HG03558 (cell line): ENCODE data around the gene KIAA1217.
A peak's percentile ranks its signal among the peaks of the same experiment; 100 is the strongest.

ENCODE experiments used
- ATAC-seq: cut with Tn5 transposase; IDR thresholded peaks from one replicate; pipeline ENCODE4 v1.9.1; 2021; ENCODE audit warnings: moderate number of reproducible peaks; ENCODE audit not compliant: unreplicated experiment; ENCODE audit errors: extremely low read depth

Gene KIAA1217

DNA sequence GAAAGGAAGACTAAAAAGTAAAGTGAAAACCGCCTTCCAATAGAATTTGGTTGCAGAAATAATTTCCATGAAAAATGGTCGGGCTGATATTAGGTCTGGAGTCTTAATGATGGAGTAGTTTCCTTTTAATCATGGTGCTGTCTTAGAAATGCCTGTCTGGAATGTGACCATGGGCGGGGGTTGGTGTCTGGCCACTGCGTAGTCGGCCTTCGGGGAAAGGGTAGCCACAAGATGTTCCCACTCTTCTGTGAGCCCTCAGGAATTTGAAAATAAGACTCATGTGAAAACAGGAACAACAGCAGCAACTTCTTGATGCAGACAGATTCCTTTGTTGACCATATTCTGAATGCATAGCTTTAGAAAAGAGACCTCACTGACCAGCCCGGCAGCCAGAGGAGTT is 176.8 kb downstream of the KIAA1217 start:
- no peak for ATAC-seq

DNA sequence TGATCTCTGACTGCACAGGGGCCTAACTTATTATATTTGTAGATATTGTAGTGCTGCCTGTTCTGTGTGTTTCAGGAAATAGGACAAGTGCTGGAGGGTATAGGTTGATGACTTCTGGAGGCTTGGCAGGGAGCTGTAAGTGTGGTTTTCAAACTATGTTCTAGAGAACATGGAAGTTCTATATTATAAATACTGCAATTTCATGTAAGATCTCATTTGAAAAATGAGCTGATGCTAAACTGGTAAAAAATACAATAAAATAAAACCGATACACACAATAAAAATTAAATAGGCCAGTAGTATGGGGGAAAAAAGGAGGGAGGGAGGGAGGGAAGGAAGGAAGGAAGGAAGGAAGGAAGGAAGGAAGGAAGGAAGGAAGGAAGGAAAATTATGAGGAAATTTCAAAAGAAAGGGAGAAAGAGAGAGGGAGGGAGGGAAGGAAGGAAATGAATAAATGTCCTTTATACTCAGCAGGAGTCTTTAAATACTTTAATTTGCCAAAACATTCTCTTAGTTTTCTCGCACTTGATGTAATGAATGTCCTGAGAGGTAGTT is 181.3 kb downstream of the KIAA1217 start:
- ATAC-seq = no peak

DNA sequence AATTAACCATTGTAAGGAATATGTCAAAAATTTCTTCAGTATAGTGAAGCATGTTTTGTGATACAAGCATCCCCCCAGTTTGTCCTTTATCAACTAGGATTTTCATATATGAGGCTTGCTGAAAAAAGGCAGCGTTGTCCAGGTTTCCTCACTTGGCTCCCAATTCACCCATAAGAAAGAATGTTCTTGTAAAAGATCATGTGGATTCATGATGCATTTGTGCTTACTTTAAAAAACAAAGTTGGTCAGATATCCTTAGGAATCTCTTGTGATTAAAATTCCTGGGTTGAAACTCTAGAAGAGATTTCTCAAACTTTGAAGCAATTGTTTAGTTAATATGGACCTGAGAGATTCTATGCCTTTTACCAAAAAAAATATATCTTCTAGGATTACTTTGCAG is 181.8 kb downstream of the KIAA1217 start:
- ATAC-seq = no peak

DNA sequence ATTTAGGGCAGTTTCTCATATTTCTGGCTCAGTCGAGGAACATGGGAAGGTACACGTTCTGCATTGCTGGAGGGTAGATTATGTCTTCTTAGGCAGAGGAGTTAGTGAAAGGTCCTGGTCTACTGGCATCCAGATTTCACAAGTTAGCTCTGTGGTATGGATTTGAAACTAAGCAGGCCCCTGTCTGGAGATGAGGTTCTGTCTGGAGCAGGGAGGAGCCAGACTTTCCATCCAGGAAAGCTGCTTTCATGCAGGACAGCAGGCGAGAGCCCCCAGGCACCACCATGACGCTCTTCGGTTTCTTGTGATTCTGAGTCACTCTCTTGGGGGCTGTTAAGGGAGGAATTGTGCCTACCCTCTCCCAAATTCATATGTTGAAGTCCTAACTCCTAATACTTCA is 184.3 kb downstream of the KIAA1217 start:
- no peak for ATAC-seq

DNA sequence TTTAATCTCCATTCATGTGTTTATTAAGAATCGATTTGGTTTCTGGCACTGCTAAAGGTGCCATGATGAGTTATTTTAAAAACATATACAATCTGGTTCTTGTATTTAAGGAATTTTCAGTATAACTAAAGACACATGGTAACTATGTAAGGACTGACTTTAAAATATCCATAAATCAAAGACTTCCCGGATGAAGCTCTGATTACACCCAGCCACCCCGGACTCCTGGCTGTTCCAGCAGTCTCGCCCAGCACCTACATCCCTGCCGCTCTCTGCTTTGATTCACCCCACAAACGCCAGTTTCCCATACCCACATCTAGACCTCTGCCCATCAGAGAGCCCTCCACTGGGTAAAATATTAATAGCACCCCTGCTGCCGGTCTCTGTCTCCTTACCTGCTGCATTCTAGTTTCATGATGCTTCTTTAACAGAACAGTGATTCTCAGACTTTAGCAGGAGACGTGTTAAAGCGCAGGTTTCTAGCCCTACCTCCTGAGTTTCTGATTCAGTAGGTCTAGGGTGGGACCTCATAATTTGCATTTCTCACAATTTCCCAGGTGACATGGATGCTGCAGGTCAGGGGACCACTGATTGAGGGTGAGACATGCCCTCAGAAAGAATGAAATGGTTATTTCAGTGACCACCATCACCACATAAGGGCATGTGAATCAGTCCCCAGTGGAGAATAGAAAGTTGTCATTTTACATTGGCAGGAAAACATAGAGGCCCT is 185.7 kb downstream of the KIAA1217 start:
- peak; percentile 85 for ATAC-seq

DNA sequence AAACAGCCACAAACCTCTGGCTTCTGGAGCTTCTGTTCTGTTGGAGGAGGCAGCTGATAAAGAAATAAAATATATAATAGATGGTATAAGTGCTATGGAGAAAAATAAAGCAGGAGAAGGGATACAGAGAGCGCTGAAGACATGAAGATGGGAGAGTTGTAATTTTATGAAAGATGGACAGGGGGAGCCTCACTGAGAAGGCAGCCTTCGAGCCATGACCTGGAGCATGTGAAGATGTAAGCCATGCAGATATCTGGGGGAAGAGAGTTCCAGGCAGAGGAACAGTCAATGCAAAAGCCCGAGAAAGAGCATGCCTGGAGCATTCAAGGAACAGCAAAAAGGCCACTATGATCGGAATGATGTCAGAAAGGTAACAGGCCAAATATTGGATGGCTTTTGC is 187.5 kb downstream of the KIAA1217 start:
- ATAC-seq = no peak

DNA sequence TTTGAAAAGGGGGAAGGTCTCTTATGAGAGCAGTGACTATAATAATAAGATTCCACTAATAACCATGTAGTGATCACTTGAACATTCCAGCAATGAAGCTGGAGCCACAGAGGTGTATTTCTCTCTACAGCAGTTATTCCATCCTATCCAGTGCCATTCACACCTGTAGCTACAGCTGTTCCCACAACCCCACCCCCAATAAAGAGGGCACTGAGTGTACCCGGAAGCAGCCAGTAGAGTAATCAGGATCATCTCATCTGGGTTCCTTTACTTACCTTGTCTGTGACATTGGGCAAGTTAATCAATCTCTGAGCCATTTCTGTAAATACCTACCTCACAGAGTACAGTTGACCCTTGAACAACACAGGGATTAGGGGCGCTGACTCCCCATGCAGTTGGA is 188.7 kb downstream of the KIAA1217 start:
- no peak for ATAC-seq

DNA sequence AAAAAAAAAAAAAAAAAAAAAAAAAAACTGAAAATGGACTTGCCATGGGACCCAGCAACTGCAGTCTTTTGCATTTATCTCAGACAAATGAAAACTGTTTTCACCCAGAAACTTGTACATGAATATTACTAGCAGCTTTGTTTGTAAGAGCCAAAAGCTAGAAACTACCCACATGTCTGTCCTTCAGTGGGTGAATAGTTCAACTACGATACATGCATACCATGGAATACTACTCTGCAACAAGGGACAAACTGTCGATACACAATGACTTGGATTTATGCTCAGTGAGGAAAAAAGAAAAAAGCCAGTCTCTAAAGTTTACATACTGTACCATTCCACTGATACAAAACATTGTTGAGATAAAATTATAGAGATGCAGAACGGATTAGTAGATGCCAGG is 195.6 kb downstream of the KIAA1217 start:
- no peak for ATAC-seq

DNA sequence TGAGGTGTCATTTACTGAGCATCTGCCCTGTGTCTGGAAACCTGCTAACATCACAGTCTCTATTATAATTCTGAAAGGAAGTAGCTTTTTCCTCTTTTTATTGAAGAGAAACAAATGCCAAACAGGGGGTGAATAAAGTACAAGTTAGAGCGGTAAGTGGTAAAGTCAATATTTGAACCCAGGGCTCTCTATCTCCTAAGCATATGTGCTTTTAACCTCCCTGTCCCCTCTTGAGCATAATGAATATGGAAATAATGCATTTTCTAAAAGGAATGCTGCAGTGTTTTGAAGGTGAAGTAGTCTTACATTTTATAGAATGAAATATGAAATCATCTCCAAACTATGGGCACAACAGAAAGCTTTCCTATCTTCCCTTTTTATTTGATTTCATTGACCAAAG is 196.7 kb downstream of the KIAA1217 start:
- ATAC-seq = no peak

DNA sequence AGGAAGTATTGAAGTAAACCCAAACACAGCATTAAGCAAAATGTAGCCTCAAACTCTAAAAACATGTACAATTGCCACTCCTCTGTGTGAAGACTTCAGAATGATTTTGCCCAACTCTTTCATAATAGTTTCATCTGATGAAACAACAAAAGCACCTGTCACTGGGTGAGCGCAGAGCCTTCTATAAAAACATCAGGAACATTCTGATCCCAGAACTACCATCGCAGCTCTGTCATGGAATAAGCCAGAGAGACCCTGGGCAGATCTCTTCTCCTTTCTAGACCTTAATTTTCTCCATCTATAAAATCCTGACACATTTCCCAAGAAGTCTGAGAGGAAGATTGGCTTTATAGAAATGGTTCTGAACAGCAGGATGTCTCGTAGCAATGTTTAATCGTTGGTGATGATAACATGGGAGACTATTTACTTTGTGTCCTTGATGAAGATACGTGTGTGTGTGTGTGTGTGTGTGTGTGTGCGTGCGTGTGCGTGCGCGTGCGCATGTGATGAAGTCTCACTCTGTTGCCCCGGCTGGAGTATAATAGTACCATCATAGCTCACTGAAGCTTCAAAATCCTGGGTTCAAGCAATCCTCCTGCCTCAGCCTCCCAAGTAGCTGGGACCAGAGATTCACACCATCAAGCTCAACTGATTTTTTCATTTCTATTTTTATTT is 198.0 kb downstream of the KIAA1217 start:
- no peak for ATAC-seq

DNA sequence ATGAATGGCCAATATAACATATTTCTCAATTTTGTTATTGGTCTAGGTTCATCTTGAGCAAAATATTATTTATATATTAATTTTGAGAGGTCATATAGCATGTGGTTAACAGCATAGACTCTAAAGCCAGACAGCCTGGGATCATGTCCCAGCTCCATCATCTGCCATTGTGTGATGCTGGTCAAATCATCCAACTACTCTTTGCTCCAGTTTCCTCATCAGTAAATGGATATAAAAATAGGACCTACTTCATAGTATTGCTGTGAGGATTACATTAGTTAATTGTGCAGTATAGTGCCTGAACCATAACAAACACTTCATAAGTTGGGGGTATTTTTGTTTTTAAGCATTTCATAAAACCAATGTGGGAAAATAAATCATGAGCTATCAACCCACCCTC is 199.0 kb downstream of the KIAA1217 start:
- ATAC-seq = no peak

DNA sequence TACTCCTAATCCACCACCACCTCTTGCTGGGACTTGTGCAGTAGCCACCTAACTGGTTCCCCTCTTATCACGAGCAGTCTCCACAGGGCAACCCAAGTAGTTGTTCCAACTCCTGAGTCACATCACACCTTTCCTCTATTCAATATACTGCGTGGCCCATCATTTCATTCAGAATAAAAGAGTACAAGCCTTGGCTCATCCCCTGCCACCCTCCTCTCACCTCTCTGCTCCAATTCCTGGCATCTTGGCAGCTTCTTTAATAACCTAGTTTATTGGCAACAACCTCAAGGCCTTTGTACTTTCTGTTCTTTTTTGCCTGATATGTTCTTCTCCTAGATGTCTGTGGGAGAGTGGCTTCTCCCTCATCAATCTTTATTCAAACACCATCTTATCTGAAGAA is 199.4 kb downstream of the KIAA1217 start:
- ATAC-seq = no peak

DNA sequence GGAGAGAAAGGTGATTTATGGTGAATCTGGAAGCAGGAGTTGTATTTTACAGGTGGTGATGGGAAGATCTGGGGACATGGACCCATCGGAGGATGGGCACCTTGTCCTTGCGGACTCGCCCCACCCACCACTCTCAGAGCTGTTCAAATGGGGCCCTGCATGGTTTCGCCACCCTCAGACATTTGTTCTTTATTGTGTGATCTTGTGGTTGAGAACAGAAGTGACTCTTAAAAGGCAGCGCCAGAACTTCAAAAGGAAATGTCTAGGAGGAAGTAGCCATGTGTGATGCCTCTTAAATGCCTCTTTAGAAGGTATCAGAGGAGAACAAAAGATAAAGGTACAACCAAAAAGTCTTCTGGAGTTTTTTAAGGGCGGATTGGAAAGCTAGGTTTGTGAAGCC is 205.7 kb downstream of the KIAA1217 start:
- ATAC-seq = no peak

DNA sequence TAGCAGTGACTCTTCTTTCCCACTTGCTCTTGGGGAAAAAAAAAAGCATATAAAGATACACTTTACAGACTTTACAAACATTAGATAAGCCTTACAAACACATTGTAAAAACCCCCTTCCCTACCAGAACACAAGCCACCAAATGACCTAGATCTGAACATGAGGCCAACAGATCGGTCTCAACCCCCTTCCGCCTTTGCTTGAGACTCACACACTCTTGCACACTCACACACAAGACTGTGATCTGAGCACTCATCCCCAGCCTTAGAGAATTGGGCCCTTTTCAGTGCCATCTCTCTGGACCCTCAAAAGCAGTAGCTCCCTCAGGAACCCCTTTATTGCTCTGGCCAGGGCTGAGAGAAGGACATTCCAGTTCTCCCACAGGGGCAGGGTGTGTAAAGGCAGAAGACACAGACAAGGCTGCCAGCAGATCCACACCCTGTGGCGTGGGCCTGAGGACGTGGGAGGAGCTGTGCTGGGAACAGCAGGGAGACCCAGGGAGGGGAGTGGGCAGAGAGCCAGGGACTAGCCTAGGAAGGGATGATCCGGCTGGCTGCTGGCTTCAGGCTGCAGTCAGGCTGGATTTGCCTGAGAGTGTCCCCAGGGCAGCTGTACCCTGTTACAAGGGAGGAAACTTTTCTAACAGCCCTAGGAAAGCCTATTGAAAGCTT is 206.7 kb downstream of the KIAA1217 start:
- no peak for ATAC-seq

DNA sequence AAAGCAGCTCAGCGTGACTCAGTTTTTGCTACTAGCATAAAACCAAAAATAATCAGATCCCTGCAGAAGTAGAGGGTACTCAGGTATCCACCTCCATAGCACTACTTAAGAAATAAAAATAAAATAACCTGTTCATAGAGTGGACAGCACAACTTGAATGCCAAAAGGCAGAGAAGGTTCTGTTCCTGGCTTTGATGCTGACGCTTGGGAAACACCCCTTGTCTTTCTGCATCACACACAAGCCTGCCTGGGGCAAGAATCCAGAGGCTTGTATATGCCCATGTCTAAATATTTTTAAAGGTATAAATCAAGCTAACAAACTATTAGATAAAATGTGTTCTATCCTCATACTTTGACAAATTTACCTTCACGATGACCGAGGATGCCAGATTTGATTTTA is 207.3 kb downstream of the KIAA1217 start:
- no peak for ATAC-seq

DNA sequence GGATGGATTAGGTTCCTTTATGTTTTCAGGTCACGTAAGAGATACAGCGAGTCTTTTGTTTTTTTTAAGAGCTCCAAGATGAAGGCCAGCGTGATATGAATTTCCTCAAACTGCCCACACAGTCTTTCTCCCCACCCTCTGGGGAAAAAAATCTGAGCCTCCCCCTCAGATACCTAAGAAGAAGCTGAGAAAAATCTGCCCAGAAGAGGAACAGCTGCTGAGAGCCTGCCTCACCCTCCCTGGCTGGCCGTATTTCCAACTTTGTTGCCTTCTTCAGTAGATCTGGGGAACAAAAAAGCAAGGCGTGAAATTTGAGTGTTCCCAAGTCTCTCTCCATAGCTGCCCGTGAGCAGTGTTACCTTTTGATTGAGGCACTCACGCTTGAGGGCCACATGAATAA is 208.1 kb downstream of the KIAA1217 start:
- no peak for ATAC-seq

DNA sequence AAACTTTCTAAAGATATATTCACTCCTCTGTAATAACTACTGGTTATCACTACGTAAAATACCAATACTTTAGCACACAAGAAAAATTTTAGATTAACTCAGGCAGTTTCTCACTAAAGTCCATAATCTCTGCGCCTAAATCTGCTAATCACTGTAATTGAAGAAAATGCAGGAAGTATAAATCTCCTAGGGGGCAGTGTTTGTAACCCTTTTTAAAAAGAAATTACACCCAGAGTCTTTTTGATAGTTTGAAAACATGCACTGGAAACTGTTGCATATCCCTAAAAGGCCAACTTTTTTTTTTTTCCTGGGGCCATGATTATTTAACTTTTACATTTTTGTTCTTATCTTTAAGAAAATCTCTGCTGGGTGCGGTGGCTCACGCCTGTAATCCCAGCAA is 209.6 kb downstream of the KIAA1217 start:
- no peak for ATAC-seq

DNA sequence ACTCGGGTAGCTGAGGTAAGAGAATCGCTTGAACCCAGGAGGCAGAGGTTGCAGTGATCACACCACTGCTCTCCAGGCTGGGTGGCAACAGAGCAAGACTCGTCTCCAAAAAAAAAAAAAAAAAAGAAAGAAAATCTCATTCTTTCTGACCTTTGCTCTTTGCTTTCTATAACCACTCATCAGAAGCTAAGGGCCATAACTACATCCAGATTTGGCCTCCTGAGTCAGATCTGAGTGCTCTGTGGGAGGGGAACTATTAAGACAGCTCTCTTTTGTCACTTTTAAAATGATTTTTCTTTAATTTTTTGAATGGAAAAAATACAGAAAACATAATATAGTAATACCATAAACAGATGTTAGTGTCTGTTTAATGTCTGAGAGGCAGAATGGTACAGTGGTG is 210.1 kb downstream of the KIAA1217 start:
- ATAC-seq = no peak

DNA sequence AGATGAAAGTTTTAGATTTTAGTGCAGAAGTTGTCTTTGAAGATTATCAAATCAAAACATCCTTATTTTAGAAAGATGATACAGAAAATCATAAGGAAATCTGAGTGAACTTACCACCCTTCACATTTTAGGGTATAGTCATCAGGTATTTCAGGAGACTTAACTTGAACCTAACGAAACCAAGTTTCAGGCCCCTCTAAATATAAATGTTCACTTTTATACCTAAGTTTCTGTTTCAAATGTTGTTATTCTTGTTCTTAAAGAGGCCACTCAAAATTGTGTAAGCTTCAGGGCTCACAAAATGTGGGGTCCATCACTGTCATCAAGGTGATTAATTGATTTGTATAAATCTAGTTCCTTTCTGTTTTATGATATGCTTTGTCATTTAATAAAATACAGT is 216.2 kb downstream of the KIAA1217 start:
- no peak for ATAC-seq

DNA sequence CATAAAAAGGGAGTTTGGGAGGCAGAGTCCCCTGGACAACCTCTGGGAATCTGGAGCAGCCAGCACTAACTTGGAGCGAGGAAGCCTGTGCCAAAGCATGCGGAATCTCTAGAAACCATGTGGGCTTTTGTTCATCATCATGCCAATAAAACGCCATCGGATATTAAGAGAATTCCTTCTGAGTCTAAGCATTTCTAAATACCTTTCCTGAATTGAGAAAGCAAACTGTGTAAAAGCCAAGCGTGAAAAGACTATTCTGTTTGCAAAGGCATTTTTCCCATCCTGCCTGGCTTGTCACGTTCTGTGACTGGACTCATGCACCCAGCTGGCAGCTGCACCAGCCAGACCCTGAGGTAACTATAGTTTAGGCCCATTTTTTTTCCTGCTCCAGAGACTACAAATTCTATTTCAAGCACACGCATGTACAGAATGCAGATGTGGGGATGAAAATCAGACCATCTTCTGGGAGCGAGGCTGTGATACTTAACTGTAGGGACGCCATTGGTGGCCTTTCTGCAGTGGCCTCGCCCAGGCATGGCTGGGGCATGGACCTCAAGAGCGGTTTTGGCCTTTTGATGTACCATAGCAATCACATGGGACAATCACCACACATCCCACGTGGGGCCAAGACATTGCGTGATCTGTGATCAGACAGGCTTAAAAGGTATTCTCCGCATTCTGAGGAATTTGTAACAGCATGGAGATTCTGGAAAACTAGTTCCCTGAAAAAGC is 218.9 kb downstream of the KIAA1217 start:
- no peak for ATAC-seq

DNA sequence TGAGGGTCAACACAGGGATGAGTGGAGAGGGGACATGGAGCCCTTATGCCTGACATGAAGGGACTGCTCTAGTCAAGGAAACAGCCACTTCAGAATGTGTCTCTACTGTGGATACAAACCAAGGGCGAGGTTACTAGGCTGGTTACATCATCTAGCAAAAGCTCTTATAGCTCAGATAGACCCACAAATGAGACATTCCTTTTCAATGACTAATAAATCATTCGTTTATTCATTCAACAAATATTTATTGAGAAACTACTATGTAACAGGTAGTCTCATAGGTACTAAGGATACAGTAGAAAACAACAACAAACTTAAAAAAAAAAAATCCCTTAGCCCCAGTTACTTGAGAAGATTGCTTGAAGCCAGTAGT is 219.5 kb downstream of the KIAA1217 start:
- ATAC-seq = no peak
